HG03469 (cell line): Measurements from ENCODE around the gene SLCO3A1.
"Not testable (repeated sequence)": the region's sequence is repeated elsewhere in the genome, so short reads cannot be mapped to it uniquely, and the experiment has no call there.

Experiments
- ATAC-seq: cut with Tn5 transposase; IDR thresholded peaks from one replicate; pipeline ENCODE4 v1.9.1; 2021; ENCODE audit warnings: mild to moderate bottlenecking, moderate library complexity, moderate number of reproducible peaks; ENCODE audit not compliant: unreplicated experiment

SLCO3A1 gene

GRCh38 chr15:92184679-92185230, 331.2 kb downstream of the SLCO3A1 start:
- ATAC-seq = no peak

- no peak for ATAC-seq
These were observed 334.5 kb downstream of the SLCO3A1 start for GRCh38 chr15:92187975-92188374.

GRCh38 chr15:92189166-92189565, 335.7 kb downstream of the SLCO3A1 start:
- ATAC-seq = no peak

- no peak for ATAC-seq
These were observed 341.7 kb downstream of the SLCO3A1 start for GRCh38 chr15:92195241-92195640.

GRCh38 chr15:92196342-92196741, 342.8 kb downstream of the SLCO3A1 start:
- no peak for ATAC-seq

- ATAC-seq = no peak
These were observed 344.2 kb downstream of the SLCO3A1 start for GRCh38 chr15:92197746-92198145.

- no peak for ATAC-seq
These were observed 347.4 kb downstream of the SLCO3A1 start for GRCh38 chr15:92200891-92201290.

- ATAC-seq = no peak
These were observed 351.8 kb downstream of the SLCO3A1 start for GRCh38 chr15:92205255-92205739.

- not testable (repeated sequence) for ATAC-seq
These were observed 354.1 kb downstream of the SLCO3A1 start for GRCh38 chr15:92207601-92208000.
